ENCODE results near the gene TMEM37.

GRCh38 chr2:119436993-119437772 is 5.5 kb downstream of the TMEM37 start:
- TF ChIP-seq CTCF (IDR thresholded peaks at IDR 0.05; ENCODE audit: low read depth, low read length, missing input control) (no peak), MAX (IDR thresholded peaks at IDR 0.05) (no peak), RAD21 (IDR thresholded peaks at IDR 0.05) (no peak), ZBTB33 (IDR thresholded peaks at IDR 0.05) (no peak), JUND (IDR thresholded peaks at IDR 0.05) (no peak), TAF1 (conservative IDR thresholded peaks at IDR 0.05) (no peak)

All from liver (tissue), 3 donors.